NCI-H1092 treated with DMSO at 0.1 percent for 48 hours (cell line): ENCODE results near the gene SHROOM2.
A peak's percentile ranks its signal among the peaks of the same experiment; 100 is the strongest.

Experiments
- DNase-seq: peaks from one replicate; lab custom pipeline; 2025; lab: John Stamatoyannopoulos, UW

The SHROOM2 gene

GRCh38 chrX:9895225-9895912 is 109.1 kb downstream of the SHROOM2 start:
- DNase-seq, result no peak

DNA sequence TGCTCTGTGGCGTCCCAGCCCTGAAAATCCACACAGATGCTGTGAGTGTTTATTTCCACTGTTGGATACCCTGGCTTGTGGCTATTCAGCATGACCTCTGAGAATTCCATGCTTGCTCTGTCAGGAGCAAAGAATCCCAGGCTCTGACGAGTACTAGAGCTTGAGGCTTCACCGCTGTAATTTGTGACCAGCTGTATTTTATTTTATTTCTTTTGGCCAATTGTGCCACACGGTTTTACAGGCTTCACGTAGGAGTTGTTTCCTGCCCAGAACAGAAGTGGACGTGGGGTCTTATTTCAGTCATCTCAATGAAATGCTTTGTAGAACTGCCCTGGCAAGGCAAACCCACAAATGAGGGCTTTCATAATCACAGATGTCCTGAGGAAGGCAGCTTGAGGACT is 111.5 kb downstream of the SHROOM2 start:
- no peak for DNase-seq

DNA sequence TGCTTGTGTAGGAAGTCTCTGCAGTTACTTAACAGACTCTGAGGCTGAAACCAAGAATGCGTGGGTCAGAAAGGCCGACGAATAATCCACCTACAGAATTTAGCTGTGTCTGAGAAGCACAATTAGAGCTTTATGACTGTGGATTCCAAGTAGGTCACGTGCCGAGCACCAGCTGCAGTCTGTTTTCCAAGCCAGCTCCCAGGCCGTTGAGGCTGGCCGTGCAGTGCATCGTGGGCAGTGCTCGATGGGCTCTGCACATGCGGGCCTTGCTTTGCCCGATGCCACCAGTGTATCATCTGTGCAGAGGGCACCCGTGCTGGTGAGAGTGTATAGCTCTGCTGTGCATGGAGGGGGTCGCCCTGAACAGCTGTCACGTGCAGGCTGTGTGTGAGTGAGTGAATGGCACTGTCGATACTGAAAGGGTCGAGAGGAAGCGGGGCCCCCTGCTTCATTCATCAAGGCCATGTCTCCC is 113.4 kb downstream of the SHROOM2 start:
- DNase-seq, result no peak

DNA sequence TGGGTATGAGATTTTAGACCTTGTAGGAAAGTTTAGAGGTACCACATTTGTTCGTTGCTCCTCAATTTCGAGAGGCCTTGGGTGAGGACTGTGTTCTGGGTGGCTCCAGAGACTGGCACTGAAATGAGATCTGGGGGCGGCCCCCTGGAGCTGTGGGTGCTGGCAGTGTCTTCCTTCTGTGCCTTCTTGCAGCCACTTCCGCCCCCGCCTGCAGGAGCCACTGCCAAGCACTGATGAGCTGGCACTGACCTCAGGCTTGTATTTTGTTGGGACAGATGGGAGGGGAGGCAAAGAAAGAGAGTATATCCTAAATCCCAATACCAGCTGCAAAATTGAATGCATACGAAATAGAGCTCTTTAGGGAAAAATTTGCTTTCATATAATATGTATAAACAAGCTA is 116.4 kb downstream of the SHROOM2 start:
- DNase-seq, result no peak

GRCh38 chrX:9903146-9903545 is 116.9 kb downstream of the SHROOM2 start:
- DNase-seq, result peak; percentile 21

- no peak for DNase-seq
Measured at GRCh38 chrX:9905288-9905687, 119.1 kb downstream of the SHROOM2 start.

DNA sequence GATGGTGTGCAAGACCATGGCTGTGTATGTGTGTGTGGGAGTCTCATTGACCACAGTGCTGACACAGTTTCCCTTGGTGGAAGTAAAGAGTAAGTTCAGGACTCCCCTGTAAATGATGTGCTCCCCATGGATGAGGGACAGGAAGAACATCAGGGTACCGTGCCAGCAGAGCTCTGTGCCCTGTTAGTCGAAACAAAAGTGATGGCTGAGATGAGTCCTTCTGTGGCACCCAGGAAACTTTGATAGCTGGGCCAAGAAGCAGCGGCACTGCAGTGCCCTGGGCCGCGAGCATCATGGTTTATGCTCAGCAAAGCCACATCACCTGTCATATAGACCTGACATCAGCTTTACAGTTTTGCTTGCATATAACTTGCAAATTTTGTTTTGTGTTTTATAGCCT is 119.5 kb downstream of the SHROOM2 start:
- no peak for DNase-seq

DNA sequence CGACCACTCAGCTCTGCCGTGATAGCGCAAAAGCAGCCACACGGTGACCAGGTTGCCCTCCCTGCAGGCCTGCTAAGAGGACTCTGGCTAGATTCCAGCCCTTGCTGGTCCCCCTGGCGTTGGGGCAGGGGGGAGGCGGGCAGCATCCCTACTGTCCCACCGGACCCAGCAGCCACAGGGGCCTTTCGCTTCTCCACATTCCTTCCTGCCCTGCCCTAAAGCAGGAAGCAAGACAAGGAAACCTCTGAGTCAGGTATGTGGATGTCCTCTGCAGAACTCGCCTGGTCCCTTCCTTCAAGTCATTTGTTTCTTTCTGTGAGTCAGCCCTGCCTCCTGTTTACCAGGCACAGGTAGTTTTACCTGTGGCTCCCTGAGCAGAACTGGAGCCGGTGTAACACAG is 120.7 kb downstream of the SHROOM2 start:
- no peak for DNase-seq

- no peak for DNase-seq
Measured at GRCh38 chrX:9907645-9908387, 121.6 kb downstream of the SHROOM2 start.

DNA sequence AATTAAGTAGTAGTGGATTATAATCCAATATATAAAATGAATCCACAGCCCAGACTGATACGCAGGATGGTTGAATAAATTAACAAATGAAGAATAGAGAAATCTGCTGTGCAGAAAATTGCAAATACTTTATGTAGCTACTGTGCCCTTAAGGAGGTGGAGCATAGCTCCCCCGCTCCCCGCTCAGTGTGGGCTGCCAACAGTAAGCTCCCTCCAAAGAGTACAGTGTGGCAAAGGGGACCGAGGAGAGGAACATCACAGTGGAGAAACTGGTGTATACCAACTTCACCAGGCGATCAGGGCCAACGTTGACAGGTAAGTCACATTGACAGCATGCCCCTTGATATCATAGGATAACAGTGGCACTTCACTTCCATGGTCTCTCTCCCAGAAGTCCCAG is 123.0 kb downstream of the SHROOM2 start:
- no peak for DNase-seq

DNA sequence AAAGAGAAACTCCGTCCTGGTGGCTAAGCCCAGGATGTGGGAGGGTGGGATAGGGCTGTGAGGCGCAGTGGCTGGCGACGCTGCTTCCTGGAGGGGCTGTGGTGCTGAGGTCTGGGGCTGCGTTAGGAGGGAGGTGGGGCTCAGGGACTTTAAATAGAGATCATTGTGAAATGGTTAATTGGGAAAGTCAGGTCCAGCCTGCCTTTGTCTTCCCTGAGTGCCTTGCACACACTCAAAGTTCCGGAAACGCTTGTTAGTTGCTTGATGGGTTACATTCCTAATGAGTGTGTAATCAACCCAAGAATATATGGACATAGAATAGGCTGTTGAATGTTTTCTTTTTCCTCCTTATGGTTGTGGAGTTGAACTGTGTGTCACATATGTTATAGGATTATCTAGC is 125.3 kb downstream of the SHROOM2 start:
- DNase-seq, result no peak

DNA sequence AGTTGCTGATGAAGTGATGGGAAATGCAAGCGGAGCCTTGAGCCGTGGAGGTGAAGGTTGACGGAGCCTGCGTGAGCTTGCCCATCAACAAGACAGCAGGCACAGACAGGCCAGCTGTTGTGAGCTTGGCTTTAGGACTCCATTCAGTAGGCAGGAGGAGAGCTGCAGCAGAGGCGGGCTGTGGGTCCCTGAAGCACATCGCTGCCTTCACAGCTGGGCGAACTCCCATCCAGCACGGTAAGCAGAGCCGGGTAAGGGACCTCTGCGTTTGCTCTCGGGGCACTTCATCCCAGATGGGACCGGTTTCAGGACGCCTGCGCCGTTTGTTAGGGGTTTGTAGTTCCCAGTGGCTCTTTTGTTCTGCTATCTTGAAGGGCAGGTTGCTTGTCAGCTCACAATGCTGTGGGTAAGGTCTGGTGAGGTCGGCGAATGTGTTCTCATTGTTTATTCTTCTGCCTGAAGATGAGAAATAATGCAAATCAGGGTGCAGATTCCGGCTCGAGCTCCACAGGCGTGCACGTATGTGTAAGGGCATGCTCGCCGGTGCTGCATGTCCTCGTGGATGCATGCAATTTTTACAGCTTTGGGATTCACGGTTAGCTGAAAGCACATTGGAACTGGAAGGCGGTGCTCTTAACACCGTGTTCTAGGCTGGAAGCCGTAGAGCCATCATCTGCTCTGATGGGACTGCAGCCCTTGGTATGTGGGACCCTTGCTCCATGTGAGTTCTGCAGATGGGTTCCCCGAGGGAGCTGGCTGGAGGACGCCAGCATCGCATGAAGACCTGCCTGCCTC is 126.3 kb downstream of the SHROOM2 start:
- no peak for DNase-seq

GRCh38 chrX:9913146-9913433 is 126.9 kb downstream of the SHROOM2 start:
- no peak for DNase-seq

DNA sequence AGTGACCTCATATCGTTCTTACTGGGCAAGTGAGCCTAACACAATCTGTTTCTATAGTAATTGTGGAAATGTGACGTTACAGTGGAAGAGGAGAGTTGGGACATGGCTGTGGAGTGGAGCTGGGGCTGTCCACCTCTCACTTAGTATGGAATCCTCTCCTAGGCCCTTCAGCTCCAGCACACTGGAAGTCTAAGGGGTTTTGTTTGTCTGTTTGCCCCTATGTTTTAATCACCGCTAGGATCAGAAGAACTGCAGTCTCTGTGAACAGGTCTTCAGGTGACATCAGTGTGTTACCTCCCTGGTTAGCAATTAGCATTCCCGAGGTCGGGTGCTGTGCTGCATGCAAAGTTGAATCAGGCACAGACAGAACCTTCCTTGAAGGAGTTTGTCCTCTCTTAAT is 131.6 kb downstream of the SHROOM2 start:
- no peak for DNase-seq

GRCh38 chrX:9919632-9920172 is 133.5 kb downstream of the SHROOM2 start:
- DNase-seq, result no peak

DNA sequence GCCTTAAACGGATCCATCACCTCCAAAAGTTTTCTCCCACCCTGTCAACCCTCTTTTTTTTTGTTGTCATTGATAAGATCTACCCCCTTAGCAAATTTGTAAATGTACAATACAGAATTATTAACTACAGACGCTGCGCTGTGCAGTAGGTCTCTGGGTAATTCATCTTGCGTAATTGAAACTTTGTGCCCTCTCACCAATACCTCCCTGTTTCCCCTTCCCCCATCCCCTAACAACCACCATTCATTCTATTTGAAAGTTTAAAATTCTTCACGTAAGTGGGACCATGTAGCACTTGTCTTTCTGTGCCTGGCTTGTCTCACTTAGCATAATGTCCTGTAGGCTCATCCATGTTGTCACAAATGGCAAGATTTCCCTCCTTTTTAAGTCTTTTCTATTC is 135.2 kb downstream of the SHROOM2 start:
- no peak for DNase-seq

DNA sequence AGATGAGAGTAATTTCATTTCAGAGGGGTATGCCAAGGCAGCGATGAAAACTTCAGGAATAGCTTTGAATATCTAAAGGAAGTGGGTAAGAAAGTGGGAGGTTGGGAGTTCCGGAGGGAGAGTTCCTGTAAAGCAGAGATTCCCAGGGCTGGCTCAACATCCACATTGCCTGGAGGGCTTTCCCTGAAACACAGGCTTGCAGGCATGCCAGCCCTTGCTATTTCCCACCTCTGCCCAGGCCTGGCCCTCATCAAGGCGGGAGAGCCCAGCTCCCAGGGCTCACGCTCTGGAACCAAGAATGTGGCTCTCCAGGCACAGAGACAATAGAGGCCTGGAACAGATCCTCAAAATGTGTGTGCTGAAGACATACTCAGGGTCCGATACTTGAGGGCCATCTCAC is 137.1 kb downstream of the SHROOM2 start:
- no peak for DNase-seq

DNA sequence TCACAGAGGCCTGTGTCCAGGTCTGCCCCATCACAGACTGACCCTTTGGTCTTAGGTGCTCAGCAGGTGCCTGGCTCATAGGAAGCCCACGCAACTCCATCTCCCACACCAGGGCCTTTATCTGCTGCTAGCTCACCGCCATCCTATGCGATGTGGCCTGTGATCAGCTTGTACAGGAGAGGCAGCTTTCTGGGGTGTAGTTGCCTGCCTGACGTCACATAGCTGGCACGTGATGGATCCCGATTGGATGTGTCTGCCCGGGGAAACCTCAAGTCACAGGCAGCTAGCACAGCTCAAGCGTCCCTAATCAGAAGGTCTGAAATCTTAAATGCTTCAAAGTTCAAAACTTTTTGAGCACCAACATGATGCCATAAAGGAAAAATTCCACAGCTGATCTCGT is 139.8 kb downstream of the SHROOM2 start:
- no peak for DNase-seq

- DNase-seq, result peak; percentile 32
Measured at GRCh38 chrX:9927698-9928482, 141.7 kb downstream of the SHROOM2 start.

DNA sequence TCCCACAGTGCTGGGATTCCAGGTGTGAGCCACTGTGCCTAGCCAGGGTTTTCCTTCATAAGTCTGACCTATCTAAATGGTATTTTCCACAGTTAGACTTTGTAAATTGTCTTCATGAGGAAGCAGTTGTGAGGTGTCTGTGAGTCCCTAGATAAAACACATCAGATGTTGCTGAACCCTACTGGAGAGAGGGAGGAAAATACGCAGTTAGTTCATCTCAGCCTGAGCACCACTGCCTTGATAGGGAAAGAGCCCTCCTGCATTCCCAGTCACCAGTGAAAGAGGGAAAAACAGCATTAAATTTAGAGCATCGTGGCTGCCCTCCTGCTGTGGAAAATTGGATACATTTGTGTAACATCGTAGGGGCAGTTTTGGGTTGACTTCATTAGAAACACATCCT is 149.2 kb downstream of the SHROOM2 start:
- DNase-seq, result no peak

GRCh38 chrX:9937761-9938160 is 151.5 kb downstream of the SHROOM2 start:
- DNase-seq, result no peak

- no peak for DNase-seq
Measured at GRCh38 chrX:9938516-9938915, 152.3 kb downstream of the SHROOM2 start.
